ENCODE measurements around the gene POLDIP3.
"Not testable (repeated sequence)": the region's sequence is repeated elsewhere in the genome, so short reads cannot be mapped to it uniquely, and the experiment has no call there.

POLDIP3 gene

GRCh38 chr22:42552294-42552647 lies 62.4 kb downstream of the POLDIP3 start:
- not testable (repeated sequence) for DNase-seq

- no peak for DNase-seq
Observed at GRCh38 chr22:42549331-42550060, 65.2 kb downstream of the POLDIP3 start.

GRCh38 chr22:42548597-42549330 lies 65.9 kb downstream of the POLDIP3 start:
- no peak for DNase-seq

GRCh38 chr22:42548126-42548525 lies 66.6 kb downstream of the POLDIP3 start:
- DNase-seq = not testable (repeated sequence)

GRCh38 chr22:42547562-42547961 lies 67.1 kb downstream of the POLDIP3 start:
- DNase-seq = no peak

GRCh38 chr22:42544686-42545085 lies 70.0 kb downstream of the POLDIP3 start:
- no peak for DNase-seq

- DNase-seq = not testable (repeated sequence)
Observed at GRCh38 chr22:42539236-42539771, 75.4 kb downstream of the POLDIP3 start.

- not testable (repeated sequence) for DNase-seq
Observed at GRCh38 chr22:42537199-42537831, 77.4 kb downstream of the POLDIP3 start.

GRCh38 chr22:42536634-42537033 lies 78.0 kb downstream of the POLDIP3 start:
- DNase-seq = not testable (repeated sequence)

GRCh38 chr22:42536166-42536565 lies 78.5 kb downstream of the POLDIP3 start:
- DNase-seq = no peak

- not testable (repeated sequence) for DNase-seq
Observed at GRCh38 chr22:42535082-42535731, 79.5 kb downstream of the POLDIP3 start.

All from inflammatory macrophage (primary cell).